Gastrocnemius medialis (tissue), 4 donors: ENCODE results near the gene THRB. TPM values are rescaled to one million over a fixed set of nuclear protein-coding genes. Genes with fewer than 3 reads are reported as not detected.
A peak's percentile ranks its signal among the peaks of the same experiment; 100 is the strongest.

Experiments
- ATAC-seq, 2 donors: fragments of 150-250 bp; one replicate each; pipeline ENCODE4 v1.9.1; 2016
- DNase-seq, 2 donors: peaks; one replicate each; pipeline ENCODE4 v3.0.0-alpha.2; 2019
- H3K27ac ChIP-seq, 4 donors: fragments of 200-600 bp; sonication (generic); 1 replicate in 1 of 4; 2 replicates in 3 of 4; pipeline ENCODE4 v1.5.1; 2016 to 2018; ENCODE audit warnings: mild to moderate bottlenecking in 2 of 4, moderate library complexity in 1 of 4
- H3K27me3 ChIP-seq, 3 donors: fragments of 200-600 bp; sonication (generic) in 2 of 3; 1 replicate in 1 of 3; 2 replicates in 2 of 3; pipeline versions ENCODE4 v1.5.1 to v1.6.0; 2016 to 2019; ENCODE audit warnings: mild to moderate bottlenecking in 1 of 3, moderate library complexity in 1 of 3
- H3K36me3 ChIP-seq, 2 donors: fragments of 200-600 bp; sonication (generic) in 1 of 2; one replicate each; pipeline ENCODE4 v1.5.1; 2017 to 2018
- H3K4me1 ChIP-seq, 2 donors: fragments of 200-600 bp; sonication (generic) in 1 of 2; one replicate each; pipeline ENCODE4 v1.5.1; 2016 to 2017; ENCODE audit warnings: mild to moderate bottlenecking in 2 of 2
- H3K4me3 ChIP-seq, 4 donors: fragments of 200-600 bp; sonication (generic) in 3 of 4; 1 replicate in 1 of 4; 2 replicates in 3 of 4; pipeline ENCODE4 v1.5.1; 2016 to 2019; ENCODE audit warnings: mild to moderate bottlenecking in 2 of 4
- H3K9me3 ChIP-seq, 3 donors: fragments of 200-600 bp; sonication (generic) in 2 of 3; 1 replicate in 1 of 3; 2 replicates in 2 of 3; pipeline ENCODE4 v1.5.1; 2016 to 2019
- POLR2A ChIP-seq, 2 donors: fragments of 450-650 bp; IDR thresholded peaks; one replicate each; pipeline ENCODE4 v1.6.1; 2017; ENCODE audit warnings: antibody characterized with exemption in 2 of 2, mild to moderate bottlenecking in 2 of 2, moderate library complexity in 2 of 2
- in situ Hi-C, 4 donors: fragments of 200-750 bp; cut with MboI; loops; one replicate each; pipeline versions ENCODE4 v1.15.0 to v1.8.0; 2017; ENCODE audit warnings: low sequenced_read_pairs in 4 of 4
- intact Hi-C: fragments of 100-400 bp; cut with DNase I; formaldehyde crosslinking; loops from one replicate; pipeline ENCODE4 v1.15.1; 2023; ENCODE audit warnings: low total_unique reads
- total RNA-seq, 4 donors: library from RNA; depleted of rRNA; stranded (reverse); fragments of >200 nt; gene quantifications; one replicate each; pipeline versions ENCODE4 v1.1.0 to v1.2.3, GENCODE V29; 2016
- TF ChIP-seq, protein P1 (sequence below), 5 experiments: fragments of 450-650 bp in 3 of 5; fragments of 200-600 bp in 2 of 5; sonication (generic) in 2 of 5; IDR thresholded peaks in 4 of 5; conservative IDR thresholded peaks in 1 of 5; 1 replicate in 4 of 5; 2 replicates in 1 of 5; pipeline ENCODE4 v1.5.1; 2016 to 2019; ENCODE audit warnings: antibody characterized with exemption in 5 of 5, mild to moderate bottlenecking in 3 of 5, moderate library complexity in 3 of 5

Gene THRB
- total RNA-seq, 4 donors from 2014 or later, result 20.1 to 60.0 (median 25.3) TPM

- Histone ChIP-seq H3K27ac (peak overlapping the region; percentile 47 to 65 (median 56)), H3K27me3 (no peaks in the 10 kb centered on the region), H3K4me1 (peaks cover 15 to 25% of the 10 kb centered on the region in 2 donors), H3K9me3 (no peaks in the 10 kb centered on the region), H3K4me3 (no peak overlapping the region), H3K36me3 (no peaks in the 10 kb centered on the region)
- ATAC-seq (peak; percentile 66 to 80), DNase-seq (peak; percentile 9 to 31)
- TF ChIP-seq, protein P1, sequence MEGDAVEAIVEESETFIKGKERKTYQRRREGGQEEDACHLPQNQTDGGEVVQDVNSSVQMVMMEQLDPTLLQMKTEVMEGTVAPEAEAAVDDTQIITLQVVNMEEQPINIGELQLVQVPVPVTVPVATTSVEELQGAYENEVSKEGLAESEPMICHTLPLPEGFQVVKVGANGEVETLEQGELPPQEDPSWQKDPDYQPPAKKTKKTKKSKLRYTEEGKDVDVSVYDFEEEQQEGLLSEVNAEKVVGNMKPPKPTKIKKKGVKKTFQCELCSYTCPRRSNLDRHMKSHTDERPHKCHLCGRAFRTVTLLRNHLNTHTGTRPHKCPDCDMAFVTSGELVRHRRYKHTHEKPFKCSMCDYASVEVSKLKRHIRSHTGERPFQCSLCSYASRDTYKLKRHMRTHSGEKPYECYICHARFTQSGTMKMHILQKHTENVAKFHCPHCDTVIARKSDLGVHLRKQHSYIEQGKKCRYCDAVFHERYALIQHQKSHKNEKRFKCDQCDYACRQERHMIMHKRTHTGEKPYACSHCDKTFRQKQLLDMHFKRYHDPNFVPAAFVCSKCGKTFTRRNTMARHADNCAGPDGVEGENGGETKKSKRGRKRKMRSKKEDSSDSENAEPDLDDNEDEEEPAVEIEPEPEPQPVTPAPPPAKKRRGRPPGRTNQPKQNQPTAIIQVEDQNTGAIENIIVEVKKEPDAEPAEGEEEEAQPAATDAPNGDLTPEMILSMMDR (IDR thresholded peaks at IDR 0.05 in 4 of 5, conservative IDR thresholded peaks at IDR 0.05 in 1 of 5), result peak; percentile 54 to 78 (median 63)
- TF ChIP-seq POLR2A (IDR thresholded peaks at IDR 0.05), result no peak
- in situ Hi-C loops, result loop anchor here in 1 of 4 donors (10.0 kb wide), 1 partner anchor 59 kb away; no protein-coding TSS in a partner anchor
- intact Hi-C loops, result loop anchor here (10.0 kb wide), 1 partner anchor 499 kb away; no protein-coding TSS in a partner anchor
Measured at GRCh38 chr3:24185738-24186384, 308.8 kb downstream of the THRB start.

DNA sequence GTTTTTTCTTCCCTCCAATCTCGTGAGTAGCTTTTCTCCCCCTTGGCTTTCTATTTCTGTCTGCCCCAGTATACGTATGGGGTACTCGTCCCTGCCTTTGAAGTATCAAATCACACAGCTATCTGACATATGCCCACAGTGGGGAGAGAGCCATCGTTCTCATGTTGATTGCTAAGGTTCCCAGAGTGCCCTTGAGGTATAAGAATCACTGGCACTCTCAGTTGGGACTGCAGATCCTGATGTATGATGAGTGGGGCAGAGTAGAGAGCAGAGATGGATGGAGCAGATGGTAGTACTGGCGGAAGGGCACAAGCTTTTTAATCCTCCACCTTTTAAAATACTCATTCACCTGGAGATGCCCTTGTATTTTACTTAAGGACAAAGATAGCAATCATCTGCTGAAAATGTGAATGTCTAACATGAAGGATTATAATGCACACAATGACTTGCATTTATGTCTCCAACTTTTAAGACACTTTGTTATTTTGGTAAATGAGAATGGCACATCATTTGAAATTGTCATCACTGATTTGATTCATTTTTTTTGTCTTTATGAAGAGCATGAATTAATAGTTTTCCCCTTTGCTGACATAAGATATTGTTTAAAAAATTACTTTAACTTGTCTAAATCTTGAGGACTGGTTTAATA is 310.0 kb downstream of the THRB start:
- Histone ChIP-seq H3K4me3 (no peak overlapping the region), H3K9me3 (no peaks in the 10 kb centered on the region), H3K27ac (peak overlapping the region; percentile 47 to 65 (median 56)), H3K27me3 (no peaks in the 10 kb centered on the region), H3K36me3 (no peaks in the 10 kb centered on the region), H3K4me1 (peaks cover 15 to 25% of the 10 kb centered on the region in 2 donors)
- intact Hi-C loops, result loop anchor here (10.0 kb wide), 1 partner anchor 500 kb away; no protein-coding TSS in a partner anchor
- TF ChIP-seq POLR2A (IDR thresholded peaks at IDR 0.05), result no peak
- TF ChIP-seq, protein P1 (IDR thresholded peaks at IDR 0.05 in 4 of 5, conservative IDR thresholded peaks at IDR 0.05 in 1 of 5), result no peak
- DNase-seq (no peak), ATAC-seq (no peak)
- in situ Hi-C loops, result loop anchor here in 1 of 4 donors (10.0 kb wide), 1 partner anchor 60 kb away; no protein-coding TSS in a partner anchor

DNA sequence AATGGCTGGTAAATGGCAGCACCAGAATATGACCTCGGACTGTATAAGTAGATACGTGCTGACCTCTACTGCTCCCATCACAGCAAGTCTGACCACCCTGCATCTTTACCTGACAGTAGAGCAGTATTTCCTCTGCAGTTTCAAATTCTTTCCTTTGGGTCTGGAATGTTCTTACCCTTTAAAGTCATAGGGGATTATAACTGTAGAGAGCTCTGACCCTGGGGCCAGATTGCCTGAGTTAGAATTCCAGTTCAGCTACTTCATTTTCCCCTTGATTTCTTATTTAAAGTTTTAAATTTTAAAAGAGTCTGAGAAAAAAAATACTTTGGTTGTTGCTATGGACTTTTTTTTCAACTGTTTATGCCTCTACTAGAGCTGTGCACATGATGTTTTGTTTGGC is 311.9 kb downstream of the THRB start:
- no peaks in the 10 kb centered on the region for H3K27me3 ChIP-seq
- H3K9me3 ChIP-seq, result no peaks in the 10 kb centered on the region
- no peak overlapping the region for H3K27ac ChIP-seq
- intact Hi-C loops, result loop anchor here (10.0 kb wide), 1 partner anchor 502 kb away; no protein-coding TSS in a partner anchor
- ATAC-seq (no peak), DNase-seq (no peak)
- no peak overlapping the region for H3K4me3 ChIP-seq
- TF ChIP-seq POLR2A (IDR thresholded peaks at IDR 0.05), result no peak
- TF ChIP-seq, protein P1 (IDR thresholded peaks at IDR 0.05 in 4 of 5, conservative IDR thresholded peaks at IDR 0.05 in 1 of 5), result no peak
- H3K4me1 ChIP-seq, result peaks cover 16 to 25% of the 10 kb centered on the region in 2 donors
- in situ Hi-C loops, result loop anchor here in 1 of 4 donors (10.0 kb wide), 1 partner anchor 62 kb away; no protein-coding TSS in a partner anchor
- H3K36me3 ChIP-seq, result no peaks in the 10 kb centered on the region

DNA sequence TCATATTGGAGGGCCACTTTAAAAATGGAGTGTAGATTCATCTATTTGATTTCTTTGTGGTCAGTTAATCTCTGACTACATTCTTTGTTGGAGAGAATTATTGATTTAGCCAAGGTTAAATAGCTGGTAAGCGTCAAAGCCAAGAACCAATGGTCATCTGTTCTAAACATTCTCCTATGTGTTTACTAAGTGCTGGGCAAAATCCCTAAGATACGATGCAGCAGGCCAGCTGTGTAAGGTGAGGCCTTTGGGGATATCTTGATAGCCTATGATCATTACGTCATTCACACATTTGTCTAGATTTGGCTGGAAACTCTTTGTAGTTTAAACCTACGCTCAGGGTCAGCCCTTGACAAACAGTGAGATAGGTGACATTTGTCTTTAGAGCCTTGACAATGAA is 313.4 kb downstream of the THRB start:
- Histone ChIP-seq H3K4me3 (no peak overlapping the region), H3K27ac (no peak overlapping the region), H3K4me1 (peaks cover 29 to 30% of the 10 kb centered on the region in 2 donors), H3K9me3 (no peaks in the 10 kb centered on the region), H3K27me3 (no peaks in the 10 kb centered on the region), H3K36me3 (no peaks in the 10 kb centered on the region)
- ATAC-seq, result no peak
- intact Hi-C loops, result loop anchor here (10.0 kb wide), 1 partner anchor 504 kb away; no protein-coding TSS in a partner anchor
- no peak for TF ChIP-seq POLR2A (IDR thresholded peaks at IDR 0.05)
- no peak for DNase-seq
- in situ Hi-C loops, result loop anchor here in 1 of 4 donors (10.0 kb wide), 1 partner anchor 64 kb away; no protein-coding TSS in a partner anchor

- intact Hi-C loops (loop anchor here (10.0 kb wide), 1 partner anchor 504 kb away; no protein-coding TSS in a partner anchor), in situ Hi-C loops (loop anchor here in 1 of 4 donors (10.0 kb wide), 1 partner anchor 64 kb away; no protein-coding TSS in a partner anchor)
- ATAC-seq (no peak), DNase-seq (no peak)
- Histone ChIP-seq H3K4me1 (peaks cover 25 to 27% of the 10 kb centered on the region in 2 donors), H3K4me3 (no peak overlapping the region), H3K9me3 (no peaks in the 10 kb centered on the region), H3K27me3 (no peaks in the 10 kb centered on the region), H3K27ac (no peak overlapping the region), H3K36me3 (no peaks in the 10 kb centered on the region)
- no peak for TF ChIP-seq POLR2A (IDR thresholded peaks at IDR 0.05)
Measured at GRCh38 chr3:24180616-24181015, 314.0 kb downstream of the THRB start.
